Measurements from ENCODE around the gene NFIC.

DNA sequence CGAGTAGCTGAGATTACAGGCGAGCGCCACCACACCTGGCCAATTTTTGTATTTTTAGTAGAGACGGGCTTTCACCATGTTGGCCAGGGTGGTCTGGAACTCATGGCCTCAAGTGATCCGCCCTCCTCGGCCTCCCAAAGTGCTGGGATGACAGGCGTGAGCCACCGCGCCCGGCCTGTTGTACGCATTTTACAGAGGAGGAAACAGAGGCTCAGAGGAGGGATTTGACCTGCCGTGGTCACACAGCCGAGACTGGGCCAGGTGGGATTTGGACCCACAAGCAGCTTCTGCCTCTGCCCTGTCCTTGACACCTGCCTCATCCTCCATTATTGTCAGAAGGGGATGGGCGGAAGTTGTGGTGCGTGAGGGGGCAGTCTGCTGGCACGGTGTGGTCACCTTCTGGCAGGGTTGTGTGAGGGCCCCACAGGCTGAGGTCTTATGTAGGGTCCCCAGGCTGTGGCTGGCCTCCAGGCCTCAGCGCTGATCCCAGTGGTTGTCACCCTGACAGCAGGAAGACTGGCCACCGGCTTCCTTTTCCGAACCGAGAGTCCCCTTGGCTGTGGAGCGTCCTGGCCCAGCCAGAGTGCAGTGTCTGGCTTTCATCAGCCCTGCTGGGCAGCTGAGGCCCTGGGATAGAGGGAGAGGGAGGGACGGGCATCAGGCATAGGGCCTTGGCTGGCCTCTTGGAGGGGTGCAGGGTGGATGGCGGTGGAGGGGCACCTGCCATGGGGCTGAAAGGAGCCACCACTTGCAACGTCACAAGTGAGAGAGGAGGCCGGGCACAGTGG, 20.3 kb downstream of the NFIC start:
- no peak for TF ChIP-seq GATA2 (IDR thresholded peaks at IDR 0.05; ENCODE audit: low read depth, low read length)
- no peak for TF ChIP-seq GATA3 (IDR thresholded peaks at IDR 0.05; ENCODE audit: low read depth, low read length)

Measured in SH-SY5Y (cell line).